ENCODE measurements around the gene DOCK10. TPM values are rescaled to one million over a fixed set of nuclear protein-coding genes. Genes with fewer than 3 reads are reported as not detected.
"Not testable (repeated sequence)": the region's sequence is repeated elsewhere in the genome, so short reads cannot be mapped to it uniquely, and the experiment has no call there.

Gene DOCK10
- total and polyA plus RNA-seq, 9 of the 15 experiments (the other 6 are each of a cell fraction or from before 2014, with no cell fraction given): 0.01 to 0.87 (median 0.18) TPM

DNA sequence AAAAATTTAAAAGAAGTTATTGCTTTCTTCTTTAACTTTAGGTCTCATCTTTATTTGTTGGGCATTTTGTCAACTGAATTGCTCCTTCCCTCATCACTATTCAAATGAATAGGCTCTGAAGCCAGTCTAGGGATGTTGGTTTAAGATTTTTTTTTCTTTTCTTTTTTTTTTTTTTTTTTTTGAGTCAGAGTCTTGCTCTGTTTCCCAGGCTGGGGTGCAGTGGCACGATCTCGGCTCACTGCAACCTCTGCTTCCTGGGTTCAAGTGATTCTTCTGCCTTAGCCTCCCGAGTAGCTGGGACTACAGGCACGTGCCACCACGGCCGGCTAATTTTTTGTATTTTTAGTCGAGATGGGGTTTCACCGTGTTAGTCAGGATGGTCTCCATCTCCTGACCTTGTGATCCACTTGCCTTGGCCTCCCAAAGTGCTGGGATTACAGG is 98.6 kb downstream of the DOCK10 start:
- H3K27ac ChIP-seq (ENCODE audit: extremely low read depth, low read depth, low read length); DNase-seq (ENCODE audit: extremely low read depth in 1 of 4, low spot score in 3 of 4); CTCF ChIA-PET (ENCODE audit: low intra/inter-chr PET ratio); H2AFZ ChIP-seq (ENCODE audit: low read depth, low read length); H3K9ac ChIP-seq (ENCODE audit: insufficient read depth in 1 of 2, low read depth in 2 of 2, low read length in 2 of 2); ATAC-seq; H3K79me2 ChIP-seq (ENCODE audit: control insufficient read depth, insufficient read depth, low read length); H3K4me2 ChIP-seq (ENCODE audit: insufficient read depth, low read length); H4K20me1 ChIP-seq (replicated peaks; ENCODE audit: control insufficient read depth, insufficient read depth, low read length); FAIRE-seq; intact Hi-C loops (cut with micrococcal nuclease); H3K9me1 ChIP-seq (ENCODE audit: control insufficient read depth, insufficient read depth, low read length); in situ Hi-C loops (cut with MboI); H3K4me1 ChIP-seq (replicated peaks in 1 of 2; ENCODE audit: control insufficient read depth in 2 of 2, insufficient read depth in 2 of 2, low read length in 2 of 2); H3K36me3 ChIP-seq (ENCODE audit: control insufficient read depth, insufficient read depth, low read length); H3K27me3 ChIP-seq (ENCODE audit: control insufficient read depth in 2 of 2, insufficient read depth in 2 of 2, low read length in 2 of 2); BruUV-seq (replicated peaks); POLR2A ChIA-PET; H3K4me3 ChIP-seq; H3K9me3 ChIP-seq (replicated peaks; ENCODE audit: control insufficient read depth, insufficient read depth, low read depth, low read length): not testable (repeated sequence)
- 1% methylated on average over 8 of the region's 8 CpGs for WGBS (ENCODE audit: insufficient coverage, low coverage, missing lambda C conversion rate)

DNA sequence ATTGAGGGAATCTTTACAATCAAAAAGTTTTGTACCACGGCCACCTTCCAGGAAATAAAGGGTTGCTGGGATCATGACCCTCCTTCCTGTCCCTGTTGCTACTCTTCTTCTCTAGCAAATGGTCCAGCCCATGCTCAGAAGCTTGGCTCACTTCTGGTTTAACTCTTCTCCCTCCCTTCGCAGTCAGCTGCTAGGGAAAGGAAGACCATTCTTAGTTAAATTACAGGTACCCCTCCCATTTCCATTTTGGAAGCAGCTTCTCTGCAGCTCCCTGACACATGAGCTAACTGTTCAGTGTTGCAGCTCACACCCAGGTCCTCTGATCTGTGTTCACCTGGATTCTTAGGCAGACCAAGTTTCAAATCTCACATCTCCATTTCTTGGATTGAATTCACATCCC is 100.3 kb downstream of the DOCK10 start:
- no peaks in the 10 kb centered on the region for H3K79me2 ChIP-seq (ENCODE audit: control insufficient read depth, insufficient read depth, low read length)
- no peaks in the 10 kb centered on the region for H4K20me1 ChIP-seq (replicated peaks; ENCODE audit: control insufficient read depth, insufficient read depth, low read length)
- intact Hi-C loops (cut with micrococcal nuclease) (no loop called here), in situ Hi-C loops (cut with MboI) (no loop called here)
- H3K4me2 ChIP-seq (ENCODE audit: insufficient read depth, low read length): no peak overlapping the region
- ChIA-PET POLR2A (no interaction called here), CTCF (ENCODE audit: low intra/inter-chr PET ratio) (no interaction called here)
- FAIRE-seq (no peak), ATAC-seq (no peak), DNase-seq (ENCODE audit: extremely low read depth in 1 of 4, low spot score in 3 of 4) (no peak)
- H2AFZ ChIP-seq (ENCODE audit: low read depth, low read length): no peak overlapping the region
- H3K36me3 ChIP-seq (ENCODE audit: control insufficient read depth, insufficient read depth, low read length): no peaks in the 10 kb centered on the region
- TF ChIP-seq BCLAF1 (IDR thresholded peaks at IDR 0.05; ENCODE audit: borderline replicate concordance in 1 of 2, control insufficient read depth in 1 of 2, low read depth in 2 of 2, low read length in 1 of 2): no peak
- TF ChIP-seq, protein P1, sequence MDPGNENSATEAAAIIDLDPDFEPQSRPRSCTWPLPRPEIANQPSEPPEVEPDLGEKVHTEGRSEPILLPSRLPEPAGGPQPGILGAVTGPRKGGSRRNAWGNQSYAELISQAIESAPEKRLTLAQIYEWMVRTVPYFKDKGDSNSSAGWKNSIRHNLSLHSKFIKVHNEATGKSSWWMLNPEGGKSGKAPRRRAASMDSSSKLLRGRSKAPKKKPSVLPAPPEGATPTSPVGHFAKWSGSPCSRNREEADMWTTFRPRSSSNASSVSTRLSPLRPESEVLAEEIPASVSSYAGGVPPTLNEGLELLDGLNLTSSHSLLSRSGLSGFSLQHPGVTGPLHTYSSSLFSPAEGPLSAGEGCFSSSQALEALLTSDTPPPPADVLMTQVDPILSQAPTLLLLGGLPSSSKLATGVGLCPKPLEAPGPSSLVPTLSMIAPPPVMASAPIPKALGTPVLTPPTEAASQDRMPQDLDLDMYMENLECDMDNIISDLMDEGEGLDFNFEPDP (CRISPR knock-in tag; IDR thresholded peaks at IDR 0.05): no peak
- TF ChIP-seq NCOA4 (IDR thresholded peaks at IDR 0.05; ENCODE audit: partially characterized antibody): no peak
- TF ChIP-seq PBX2 (CRISPR knock-in tag; IDR thresholded peaks at IDR 0.05; ENCODE audit: low read depth): no peak
- TF ChIP-seq PBX2 (tag; conservative IDR thresholded peaks at IDR 0.05; ENCODE audit: low read depth): no peak
- no peak for TF ChIP-seq CBX5 (IDR thresholded peaks at IDR 0.05; ENCODE audit: borderline replicate concordance, low read depth)
- TF ChIP-seq TEAD1 (CRISPR knock-in tag; IDR thresholded peaks at IDR 0.05): no peak
- TF ChIP-seq GTF2F1 (IDR thresholded peaks at IDR 0.05; ENCODE audit: low read depth, low read length): no peak
- TF ChIP-seq FOXA1 (IDR thresholded peaks at IDR 0.05; ENCODE audit: borderline replicate concordance): no peak
- WGBS (ENCODE audit: insufficient coverage, low coverage, missing lambda C conversion rate): 0% methylated on average over 1 of the region's 2 CpGs
- H3K9me3 ChIP-seq (replicated peaks; ENCODE audit: control insufficient read depth, insufficient read depth, low read depth, low read length): no peaks in the 10 kb centered on the region
- no peak overlapping the region for H3K27ac ChIP-seq (ENCODE audit: extremely low read depth, low read depth, low read length)
- no peaks in the 10 kb centered on the region for H3K9me1 ChIP-seq (ENCODE audit: control insufficient read depth, insufficient read depth, low read length)
- no peaks in the 10 kb centered on the region for H3K4me1 ChIP-seq (replicated peaks in 1 of 2; ENCODE audit: control insufficient read depth in 2 of 2, insufficient read depth in 2 of 2, low read length in 2 of 2)
- H3K27me3 ChIP-seq (ENCODE audit: control insufficient read depth in 2 of 2, insufficient read depth in 2 of 2, low read length in 2 of 2): no peaks in the 10 kb centered on the region
- H3K9ac ChIP-seq (ENCODE audit: insufficient read depth in 1 of 2, low read depth in 2 of 2, low read length in 2 of 2): no peak overlapping the region
- no TSS peak for BruUV-seq (replicated peaks)
- no peak overlapping the region for H3K4me3 ChIP-seq

All from K562 (cell line).